Measurements from ENCODE around the gene TENM4.

DNA sequence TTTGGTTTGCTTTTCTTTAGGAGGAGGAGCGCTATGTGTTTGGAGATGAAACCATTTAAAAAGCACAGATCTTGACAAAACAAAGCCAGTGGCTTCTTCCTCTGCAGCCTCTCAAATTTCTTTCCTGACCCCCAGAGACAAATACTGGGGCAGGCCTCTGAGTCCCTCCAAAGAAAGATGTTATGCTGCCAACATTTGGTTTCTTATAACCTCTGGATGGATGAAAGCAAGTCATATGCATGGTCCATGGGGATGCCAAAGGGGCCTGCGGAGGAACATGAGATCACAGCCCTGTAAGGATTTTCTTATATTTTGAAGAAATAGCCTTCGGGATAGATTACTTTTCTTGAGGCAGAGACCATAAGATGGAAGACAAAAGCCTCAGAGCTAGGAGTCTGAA, 179.1 kb downstream of the TENM4 start:
- TF ChIP-seq, protein P1, sequence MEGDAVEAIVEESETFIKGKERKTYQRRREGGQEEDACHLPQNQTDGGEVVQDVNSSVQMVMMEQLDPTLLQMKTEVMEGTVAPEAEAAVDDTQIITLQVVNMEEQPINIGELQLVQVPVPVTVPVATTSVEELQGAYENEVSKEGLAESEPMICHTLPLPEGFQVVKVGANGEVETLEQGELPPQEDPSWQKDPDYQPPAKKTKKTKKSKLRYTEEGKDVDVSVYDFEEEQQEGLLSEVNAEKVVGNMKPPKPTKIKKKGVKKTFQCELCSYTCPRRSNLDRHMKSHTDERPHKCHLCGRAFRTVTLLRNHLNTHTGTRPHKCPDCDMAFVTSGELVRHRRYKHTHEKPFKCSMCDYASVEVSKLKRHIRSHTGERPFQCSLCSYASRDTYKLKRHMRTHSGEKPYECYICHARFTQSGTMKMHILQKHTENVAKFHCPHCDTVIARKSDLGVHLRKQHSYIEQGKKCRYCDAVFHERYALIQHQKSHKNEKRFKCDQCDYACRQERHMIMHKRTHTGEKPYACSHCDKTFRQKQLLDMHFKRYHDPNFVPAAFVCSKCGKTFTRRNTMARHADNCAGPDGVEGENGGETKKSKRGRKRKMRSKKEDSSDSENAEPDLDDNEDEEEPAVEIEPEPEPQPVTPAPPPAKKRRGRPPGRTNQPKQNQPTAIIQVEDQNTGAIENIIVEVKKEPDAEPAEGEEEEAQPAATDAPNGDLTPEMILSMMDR (IDR thresholded peaks at IDR 0.05; ENCODE audit: poor library complexity, severe bottlenecking), result no peak
- TF ChIP-seq RAD21 (conservative IDR thresholded peaks at IDR 0.05), result no peak
